Activated CD4-positive, alpha-beta T cell treated with anti-CD3 and anti-CD28 coated beads, Interleukin-2, amount 10 ng/mL, durations not matched to agents 7 days and 5 days (primary cell): ENCODE data around the gene ASIC1. TPM values are rescaled to one million over a fixed set of nuclear protein-coding genes. Genes with fewer than 3 reads are reported as not detected.

Experiments
- CTCF ChIA-PET: fragments of 350-600 bp; sonication (Branson Sonifier 250); formaldehyde crosslinking; loops from one replicate; lab custom pipeline; 2021; ENCODE audit warnings: antibody characterized with exemption; lab: Charles Lee
- POLR2A ChIA-PET: fragments of 350-600 bp; sonication (Branson Sonifier 250); formaldehyde crosslinking; loops from one replicate; lab custom pipeline; 2021; ENCODE audit warnings: antibody characterized with exemption; lab: Charles Lee
- DNase-seq: peaks from one replicate; pipeline ENCODE4 v3.0.0-alpha.2; 2020
- H3K27ac Mint-ChIP-seq: one replicate; pipeline ENCODE4 v1.8.0; 2021; ENCODE audit warnings: mild to moderate bottlenecking, moderate library complexity, mixed read lengths
- H3K27me3 Mint-ChIP-seq: one replicate; pipeline ENCODE4 v1.8.0; 2021; ENCODE audit warnings: mixed read lengths
- H3K36me3 Mint-ChIP-seq: one replicate; pipeline ENCODE4 v1.8.0; 2021; ENCODE audit warnings: low read depth, mixed read lengths
- H3K4me1 Mint-ChIP-seq: one replicate; pipeline ENCODE4 v1.8.0; 2021; ENCODE audit warnings: mixed read lengths
- H3K4me3 Mint-ChIP-seq: one replicate; pipeline ENCODE4 v1.8.0; 2021; ENCODE audit warnings: mild to moderate bottlenecking, moderate library complexity, mixed read lengths
- H3K9me3 Mint-ChIP-seq: one replicate; pipeline ENCODE4 v1.8.0; 2021; ENCODE audit warnings: mixed read lengths
- total RNA-seq, 2 experiments: library from RNA; stranded (reverse); gene quantifications; one replicate each; pipeline ENCODE4 v1.2.3, GENCODE V29; 2021

The ASIC1 gene
- total RNA-seq, 2 experiments from 2014 or later: 8.7 to 10.1 TPM

DNA sequence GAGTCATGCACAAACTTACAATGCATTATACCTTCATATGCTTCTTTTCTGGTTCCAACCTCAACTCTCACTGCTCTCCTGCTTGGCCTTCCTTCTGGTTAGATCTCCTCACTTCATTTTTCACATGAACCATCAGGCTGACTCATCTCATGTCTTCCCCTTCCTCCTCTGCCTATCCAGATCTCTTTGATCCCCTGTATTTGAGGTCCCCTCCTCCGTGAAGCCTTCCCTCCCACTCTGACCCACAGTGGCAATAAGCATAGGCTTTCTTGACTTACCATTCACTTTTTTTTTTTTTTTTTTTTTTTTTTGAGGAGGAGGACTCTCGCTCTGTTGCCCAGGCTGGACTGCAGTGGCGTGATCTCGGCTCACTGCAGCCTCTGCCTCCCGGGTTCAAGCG lies 14.7 kb upstream of the ASIC1 start:
- ChIA-PET POLR2A (no interaction called here), CTCF (interaction anchor here (1.0 to 2.4 kb wide), 3 partner anchors 12 to 28 kb away, joined by 4 to 8 read pairs (median 4); no protein-coding TSS in a partner anchor)
- H3K27ac Mint-ChIP-seq: no peak overlapping the region
- H3K4me3 Mint-ChIP-seq: no peak overlapping the region
- peaks cover 2% of the 10 kb centered on the region for H3K27me3 Mint-ChIP-seq
- H3K9me3 Mint-ChIP-seq: no peaks in the 10 kb centered on the region
- no peaks in the 10 kb centered on the region for H3K36me3 Mint-ChIP-seq
- H3K4me1 Mint-ChIP-seq: peaks cover 8% of the 10 kb centered on the region
- DNase-seq: no peak

DNA sequence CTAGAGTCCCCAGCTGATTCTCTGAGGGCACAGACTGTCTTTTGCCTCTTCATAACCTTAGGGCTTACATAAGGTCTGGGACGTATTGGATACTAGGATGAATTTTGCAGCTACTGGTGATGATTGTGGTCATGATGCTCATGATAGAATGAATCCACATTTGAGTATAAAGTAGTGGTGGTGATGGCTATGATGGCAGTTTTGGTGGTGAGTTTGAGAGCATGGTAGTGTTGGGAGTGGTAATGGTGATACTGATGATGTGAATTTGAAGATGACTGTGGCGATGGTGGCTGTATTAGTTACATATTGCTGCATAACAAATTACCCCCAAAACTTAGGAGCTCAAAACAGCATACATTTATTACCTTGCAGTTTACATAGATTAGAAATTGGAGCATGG lies 14.1 kb upstream of the ASIC1 start:
- no peaks in the 10 kb centered on the region for H3K36me3 Mint-ChIP-seq
- no peaks in the 10 kb centered on the region for H3K27me3 Mint-ChIP-seq
- no peak overlapping the region for H3K27ac Mint-ChIP-seq
- peaks cover 8% of the 10 kb centered on the region for H3K4me1 Mint-ChIP-seq
- ChIA-PET CTCF (interaction anchor here (1.0 to 2.4 kb wide), 5 partner anchors 11 to 96 kb away, joined by 3 to 8 read pairs (median 4); no protein-coding TSS in a partner anchor), POLR2A (no interaction called here)
- no peak for DNase-seq
- no peaks in the 10 kb centered on the region for H3K9me3 Mint-ChIP-seq
- H3K4me3 Mint-ChIP-seq: no peak overlapping the region

DNA sequence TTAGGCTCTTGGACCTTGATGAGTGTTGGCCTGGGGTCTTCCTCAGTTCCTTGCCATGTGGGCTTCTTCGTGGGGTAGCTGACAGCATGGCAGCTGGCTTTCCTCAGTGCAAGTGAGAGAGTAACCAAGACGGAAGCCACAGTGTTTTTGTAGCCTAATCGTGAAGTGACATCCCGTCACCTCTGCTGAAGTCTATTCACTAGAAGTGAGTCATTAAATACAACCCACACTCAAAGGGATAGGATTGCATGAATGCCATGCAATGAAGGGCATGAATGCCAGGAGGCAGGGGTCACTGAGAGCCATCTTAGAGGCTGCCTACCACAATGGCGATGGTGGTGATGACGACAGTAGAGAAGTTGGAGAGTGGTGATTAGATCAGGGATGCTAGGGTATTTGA lies 13.5 kb upstream of the ASIC1 start:
- H3K4me3 Mint-ChIP-seq: no peak overlapping the region
- H3K9me3 Mint-ChIP-seq: no peaks in the 10 kb centered on the region
- ChIA-PET POLR2A (no interaction called here), CTCF (interaction anchor here (1.0 to 2.4 kb wide), 4 partner anchors 10 to 96 kb away, joined by 3 to 8 read pairs (median 4); no protein-coding TSS in a partner anchor)
- no peak for DNase-seq
- no peak overlapping the region for H3K27ac Mint-ChIP-seq
- peaks cover 8% of the 10 kb centered on the region for H3K4me1 Mint-ChIP-seq
- H3K36me3 Mint-ChIP-seq: no peaks in the 10 kb centered on the region
- no peaks in the 10 kb centered on the region for H3K27me3 Mint-ChIP-seq

- H3K4me3 Mint-ChIP-seq: no peak overlapping the region
- H3K9me3 Mint-ChIP-seq: no peaks in the 10 kb centered on the region
- peaks cover 32% of the 10 kb centered on the region for H3K27me3 Mint-ChIP-seq
- ChIA-PET POLR2A (no interaction called here), CTCF (interaction anchor here (0.9 to 2.2 kb wide), 3 partner anchors 9 to 57 kb away, joined by 3 to 7 read pairs (median 5); no protein-coding TSS in a partner anchor)
- no peaks in the 10 kb centered on the region for H3K36me3 Mint-ChIP-seq
- no peak overlapping the region for H3K27ac Mint-ChIP-seq
- H3K4me1 Mint-ChIP-seq: peaks cover 3% of the 10 kb centered on the region
- no peak for DNase-seq
These were observed 9.6 kb upstream of the ASIC1 start for GRCh38 chr12:50047693-50048250.

DNA sequence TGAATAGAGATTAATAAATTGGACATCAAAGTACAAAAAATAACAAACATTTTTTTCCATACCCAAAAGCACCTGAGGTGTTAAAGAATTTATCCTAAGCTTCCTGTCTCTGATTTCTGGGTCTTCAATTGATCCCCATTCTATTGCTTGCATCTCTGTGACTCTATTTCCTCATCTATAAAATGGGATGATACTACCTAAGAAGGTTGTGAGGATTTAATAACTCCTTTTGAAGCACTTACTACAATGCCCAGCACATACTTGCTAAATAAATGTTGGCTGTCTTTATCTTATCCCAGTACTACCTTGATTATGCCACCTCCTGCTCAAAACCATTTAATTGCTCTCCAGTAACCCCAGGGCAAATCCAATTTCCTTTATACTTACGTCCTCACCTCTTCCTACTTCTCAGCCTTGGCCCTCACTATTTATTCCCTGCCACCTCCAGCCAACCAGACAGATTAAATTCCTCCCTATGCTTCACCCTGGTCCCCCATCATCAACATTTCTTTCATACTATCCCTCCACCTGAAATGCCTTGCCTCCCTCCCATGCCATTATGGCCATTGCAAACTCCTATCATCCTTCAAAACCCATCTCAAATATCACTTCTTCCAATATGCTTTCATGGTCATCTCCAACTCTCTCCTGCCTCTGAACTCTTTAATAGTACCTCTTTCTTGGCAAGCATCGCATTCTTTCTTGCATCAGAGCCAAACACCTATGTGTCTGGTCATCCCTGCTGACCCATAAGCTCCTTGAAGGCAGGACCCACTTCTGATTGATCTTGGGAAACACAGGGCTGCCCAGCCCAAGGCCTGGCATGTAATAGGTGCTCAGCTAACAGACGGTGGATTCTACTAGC lies 7.9 kb upstream of the ASIC1 start:
- Mint-ChIP-seq H3K4me3 (no peak overlapping the region), H3K27ac (no peak overlapping the region), H3K4me1 (peaks cover 3% of the 10 kb centered on the region), H3K9me3 (no peaks in the 10 kb centered on the region), H3K36me3 (no peaks in the 10 kb centered on the region), H3K27me3 (peaks cover 42% of the 10 kb centered on the region)
- POLR2A ChIA-PET: no interaction called here
- CTCF ChIA-PET: interaction anchor here (1.0 to 2.7 kb wide), 6 partner anchors 10 to 82 kb away, joined by 3 to 7 read pairs (median 3); partner anchors contain the start of gene SMARCD1
- DNase-seq: no peak

DNA sequence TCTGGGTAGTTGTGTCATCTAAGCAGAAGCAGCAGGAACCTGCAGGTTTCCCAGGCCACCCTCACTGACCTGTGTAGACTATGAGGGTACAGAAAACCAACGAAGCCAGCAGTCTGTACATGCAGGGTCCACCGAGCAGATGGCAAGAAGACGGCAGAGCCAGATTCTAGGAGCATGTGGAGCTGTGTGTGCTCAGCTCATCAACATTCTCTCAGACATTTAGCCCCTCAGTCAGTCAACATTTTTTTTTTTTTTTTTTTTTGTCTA lies 7.3 kb upstream of the ASIC1 start:
- peaks cover 42% of the 10 kb centered on the region for H3K27me3 Mint-ChIP-seq
- H3K36me3 Mint-ChIP-seq: no peaks in the 10 kb centered on the region
- H3K27ac Mint-ChIP-seq: no peak overlapping the region
- H3K4me3 Mint-ChIP-seq: no peak overlapping the region
- CTCF ChIA-PET: interaction anchor here (0.7 to 2.7 kb wide), 6 partner anchors 9 to 293 kb away, joined by 3 to 7 read pairs (median 3); partner anchors contain the start of gene SMARCD1
- no peak for DNase-seq
- H3K9me3 Mint-ChIP-seq: no peaks in the 10 kb centered on the region
- POLR2A ChIA-PET: no interaction called here
- H3K4me1 Mint-ChIP-seq: peaks cover 3% of the 10 kb centered on the region

GRCh38 chr12:50050410-50051098 lies 6.8 kb upstream of the ASIC1 start:
- Mint-ChIP-seq H3K36me3 (no peaks in the 10 kb centered on the region), H3K27ac (no peak overlapping the region), H3K9me3 (no peaks in the 10 kb centered on the region), H3K4me1 (peaks cover 3% of the 10 kb centered on the region), H3K27me3 (peaks cover 42% of the 10 kb centered on the region), H3K4me3 (no peak overlapping the region)
- ChIA-PET POLR2A (no interaction called here), CTCF (interaction anchor here (0.7 to 2.7 kb wide), 6 partner anchors 9 to 293 kb away, joined by 3 to 7 read pairs (median 3); partner anchors contain the start of gene SMARCD1)
- no peak for DNase-seq

- no peak for DNase-seq
- Mint-ChIP-seq H3K4me3 (no peak overlapping the region), H3K4me1 (peaks cover 10% of the 10 kb centered on the region), H3K36me3 (no peaks in the 10 kb centered on the region), H3K27me3 (peaks cover 47% of the 10 kb centered on the region), H3K27ac (no peak overlapping the region), H3K9me3 (no peaks in the 10 kb centered on the region)
- ChIA-PET POLR2A (no interaction called here), CTCF (interaction anchor here (1.2 to 2.7 kb wide), 2 partner anchors 8 to 26 kb away, joined by 3 to 7 read pairs; no protein-coding TSS in a partner anchor)
These were observed 6.1 kb upstream of the ASIC1 start for GRCh38 chr12:50051101-50051806.

DNA sequence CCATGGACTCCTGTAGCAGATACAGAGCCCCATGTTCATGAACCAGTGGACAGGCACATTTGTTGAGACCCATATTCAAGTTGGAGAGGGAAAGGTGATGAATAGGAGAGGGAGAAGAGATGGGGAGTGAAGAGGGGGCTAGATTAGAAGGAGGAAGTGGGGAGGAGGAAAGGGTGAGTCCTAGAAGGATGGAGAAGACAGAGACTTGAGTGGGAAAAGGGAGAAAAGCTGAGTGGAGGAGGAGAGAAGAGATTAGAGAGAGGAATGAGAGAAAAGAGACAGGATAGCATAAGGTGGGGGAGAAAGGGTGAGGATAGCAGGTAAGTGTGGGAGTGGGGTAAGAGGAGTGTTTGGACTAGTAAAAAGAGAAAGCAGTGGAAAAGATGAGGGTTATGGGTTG lies 4.9 kb upstream of the ASIC1 start:
- ChIA-PET CTCF (no interaction called here), POLR2A (no interaction called here)
- Mint-ChIP-seq H3K36me3 (no peaks in the 10 kb centered on the region), H3K4me1 (peaks cover 17% of the 10 kb centered on the region), H3K27me3 (peaks cover 57% of the 10 kb centered on the region), H3K4me3 (no peak overlapping the region), H3K27ac (no peak overlapping the region), H3K9me3 (no peaks in the 10 kb centered on the region)
- DNase-seq: no peak

DNA sequence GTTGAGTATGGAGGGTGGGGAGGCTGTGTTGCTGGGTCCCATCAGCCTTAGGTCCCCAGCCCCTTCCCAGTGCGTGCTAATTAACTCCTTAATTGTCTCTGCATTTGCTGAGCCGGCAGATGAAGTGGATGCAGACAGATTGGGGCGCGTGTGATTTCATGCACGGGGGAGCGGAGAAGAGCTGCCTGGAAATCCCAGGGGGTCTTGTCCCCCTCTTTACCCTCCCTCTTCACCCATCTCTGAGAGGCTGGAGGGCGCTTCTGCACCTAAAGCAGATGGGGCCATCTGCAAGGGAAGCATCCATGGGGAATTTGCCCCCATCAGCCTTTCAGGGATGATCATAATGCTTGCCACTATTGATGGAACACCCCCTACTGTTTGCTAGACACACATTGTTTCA lies 4.4 kb upstream of the ASIC1 start:
- no peak for DNase-seq
- H3K4me1 Mint-ChIP-seq: peaks cover 17% of the 10 kb centered on the region
- H3K36me3 Mint-ChIP-seq: no peaks in the 10 kb centered on the region
- ChIA-PET CTCF (interaction anchor here (0.5 to 4.5 kb wide), 2 partner anchors 15 to 220 kb away, joined by 3 to 41 read pairs; no protein-coding TSS in a partner anchor), POLR2A (no interaction called here)
- H3K27ac Mint-ChIP-seq: no peak overlapping the region
- H3K9me3 Mint-ChIP-seq: no peaks in the 10 kb centered on the region
- peaks cover 57% of the 10 kb centered on the region for H3K27me3 Mint-ChIP-seq
- no peak overlapping the region for H3K4me3 Mint-ChIP-seq

DNA sequence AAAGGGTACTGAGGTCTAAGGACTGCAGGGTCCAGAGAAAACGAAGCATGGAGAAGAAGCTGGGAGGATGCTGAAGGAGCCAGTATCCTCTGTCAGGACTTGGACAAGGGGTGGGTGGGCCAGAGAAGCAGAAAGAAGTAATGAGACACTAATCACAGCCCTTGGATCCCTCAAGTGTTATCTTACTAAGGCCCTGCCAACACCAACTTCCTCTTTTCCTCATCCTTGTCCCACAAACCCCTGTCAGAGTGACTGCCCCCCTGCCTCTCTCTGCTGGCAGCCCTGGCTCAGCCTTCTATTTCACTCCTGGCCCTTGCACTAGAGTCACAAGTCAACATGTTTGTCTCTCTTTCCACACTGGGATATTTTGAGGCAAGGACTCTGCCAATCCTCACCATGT lies 3.8 kb upstream of the ASIC1 start:
- no peaks in the 10 kb centered on the region for H3K9me3 Mint-ChIP-seq
- ChIA-PET CTCF (interaction anchor here (0.5 to 4.5 kb wide), 6 partner anchors 10 to 305 kb away, joined by 3 to 41 read pairs (median 4); no protein-coding TSS in a partner anchor), POLR2A (no interaction called here)
- H3K4me3 Mint-ChIP-seq: no peak overlapping the region
- H3K27ac Mint-ChIP-seq: no peak overlapping the region
- H3K4me1 Mint-ChIP-seq: peaks cover 20% of the 10 kb centered on the region
- H3K27me3 Mint-ChIP-seq: peaks cover 57% of the 10 kb centered on the region
- no peak for DNase-seq
- no peaks in the 10 kb centered on the region for H3K36me3 Mint-ChIP-seq
